Fibroblast of lung (primary cell): Measurements from ENCODE around the gene GLB1L. TPM values are rescaled to one million over a fixed set of nuclear protein-coding genes. Genes with fewer than 3 reads are reported as not detected.
"Not testable (repeated sequence)": the region's sequence is repeated elsewhere in the genome, so short reads cannot be mapped to it uniquely, and the experiment has no call there.

Experiments
- DNase-seq, 2 donors: peaks; one replicate each; pipeline versions ENCODE4 v3.0.0 to v3.0.0-alpha.2; 2010; ENCODE audit warnings: low read depth in 2 of 2
- H2AFZ ChIP-seq: 2 replicates; pipeline ENCODE4 v1.5.1; 2012; ENCODE audit warnings: low read length, control low read depth, inconsistent platforms
- H3K27ac ChIP-seq: 2 replicates; pipeline ENCODE4 v1.5.1; 2011; ENCODE audit warnings: low read length, control low read depth; ENCODE audit not compliant: insufficient read depth
- H3K27me3 ChIP-seq: 2 replicates; pipeline ENCODE4 v1.5.1; 2011; ENCODE audit warnings: mild to moderate bottlenecking, low read length; ENCODE audit not compliant: control insufficient read depth, insufficient read depth
- H3K36me3 ChIP-seq: 2 replicates; pipeline ENCODE4 v1.5.1; 2011; ENCODE audit warnings: low read length; ENCODE audit not compliant: control insufficient read depth, insufficient read depth
- H3K4me1 ChIP-seq: 2 replicates; pipeline ENCODE4 v1.5.1; 2011; ENCODE audit warnings: low read length; ENCODE audit not compliant: control insufficient read depth, insufficient read depth; ENCODE audit errors: extremely low read depth
- H3K4me2 ChIP-seq: 2 replicates; pipeline ENCODE4 v1.5.1; 2011; ENCODE audit warnings: low read length, control low read depth; ENCODE audit not compliant: insufficient read depth; ENCODE audit errors: extremely low read depth
- H3K4me3 ChIP-seq, 4 experiments: fragments of 200-600 bp in 1 of 4; sonication (generic) in 1 of 4; replicated peaks in 1 of 4; 2 replicates each; pipeline ENCODE4 v1.5.1; 2011 to 2016; ENCODE audit warnings: low read length in 4 of 4, low read depth in 3 of 4, mild to moderate bottlenecking in 3 of 4, control low read depth in 2 of 4, inconsistent platforms in 1 of 4, mixed read lengths in 1 of 4; ENCODE audit not compliant: insufficient read depth in 1 of 4; ENCODE audit errors: control extremely low read depth in 1 of 4
- H3K79me2 ChIP-seq: 2 replicates; pipeline ENCODE4 v1.5.1; 2012; ENCODE audit warnings: mild to moderate bottlenecking, low read length, inconsistent platforms; ENCODE audit not compliant: control insufficient read depth, insufficient read depth
- H3K9ac ChIP-seq: 2 replicates; pipeline ENCODE4 v1.5.1; 2011; ENCODE audit warnings: mild to moderate bottlenecking, low read length, control low read depth; ENCODE audit not compliant: insufficient read depth
- H3K9me3 ChIP-seq: 2 replicates; pipeline ENCODE4 v1.5.1; 2012; ENCODE audit warnings: low read depth, low read length; ENCODE audit not compliant: control insufficient read depth, insufficient read depth
- H4K20me1 ChIP-seq: 2 replicates; pipeline ENCODE4 v1.5.1; 2011; ENCODE audit warnings: low read length; ENCODE audit not compliant: control insufficient read depth, insufficient read depth; ENCODE audit errors: extremely low read depth
- EZH2 ChIP-seq: IDR thresholded peaks from 2 replicates; pipeline ENCODE4 v1.5.1; 2012; ENCODE audit warnings: low read length, control low read depth, mild to moderate bottlenecking; ENCODE audit errors: missing control alignments
- polyA plus RNA-seq, 2 donors: library from polyadenylated mRNA; depleted of rRNA in 1 of 2; stranded (reverse) in 1 of 2; unstranded in 1 of 2; fragments of >200 nt; gene quantifications; 2 replicates each; pipeline ENCODE4 v1.2.1, GENCODE V29; 2011 to 2012; ENCODE audit warnings: missing spikeins in 1 of 2
- total RNA-seq: library from RNA; depleted of rRNA; stranded (reverse); fragments of >200 nt; gene quantifications from 2 replicates; pipeline ENCODE4 v1.2.1, GENCODE V29; 2014
- TF ChIP-seq, protein P1 (sequence below), 2 donors: IDR thresholded peaks in 1 of 2; conservative IDR thresholded peaks in 1 of 2; 1 replicate in 1 of 2; 2 replicates in 1 of 2; pipeline ENCODE4 v1.5.1; 2011 to 2012; ENCODE audit warnings: low read length in 2 of 2, control low read depth in 1 of 2, inconsistent platforms in 1 of 2, low read depth in 1 of 2, mild to moderate bottlenecking in 1 of 2

The GLB1L gene
- total and polyA plus RNA-seq, 2 donors (not counting 1 experiment from before 2014, with no cell fraction given) = 12.8 to 28.2 TPM

DNA sequence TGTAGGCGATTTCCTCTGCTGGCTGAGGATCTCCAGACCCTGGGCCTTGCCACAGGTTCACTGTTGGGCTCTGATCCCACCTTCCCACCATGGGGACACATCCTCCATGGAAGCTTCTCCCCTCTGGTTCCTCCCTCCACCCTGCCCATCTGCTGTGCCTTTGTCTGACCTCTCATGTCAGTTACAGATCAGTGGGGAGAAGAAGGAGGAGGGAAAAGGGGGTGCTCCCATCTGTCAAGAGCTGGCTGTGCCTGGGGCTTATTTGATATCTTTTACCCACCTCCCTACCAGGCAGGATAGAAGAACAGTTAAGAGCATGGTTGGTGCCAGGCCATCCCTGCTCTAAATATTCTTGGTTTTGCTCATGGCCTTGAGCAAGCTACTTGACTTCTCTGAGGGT is 21.6 kb upstream of the GLB1L start:
- Histone ChIP-seq H3K4me3 (no peak overlapping the region), H3K9me3 (no peaks in the 10 kb centered on the region), H2AFZ (no peak overlapping the region), H3K4me2 (no peak overlapping the region), H3K36me3 (no peaks in the 10 kb centered on the region), H3K9ac (no peak overlapping the region), H3K79me2 (no peaks in the 10 kb centered on the region), H4K20me1 (no peaks in the 10 kb centered on the region), H3K27ac (no peak overlapping the region), H3K4me1 (no peaks in the 10 kb centered on the region), H3K27me3 (peaks cover 18% of the 10 kb centered on the region)
- TF ChIP-seq, protein P1, sequence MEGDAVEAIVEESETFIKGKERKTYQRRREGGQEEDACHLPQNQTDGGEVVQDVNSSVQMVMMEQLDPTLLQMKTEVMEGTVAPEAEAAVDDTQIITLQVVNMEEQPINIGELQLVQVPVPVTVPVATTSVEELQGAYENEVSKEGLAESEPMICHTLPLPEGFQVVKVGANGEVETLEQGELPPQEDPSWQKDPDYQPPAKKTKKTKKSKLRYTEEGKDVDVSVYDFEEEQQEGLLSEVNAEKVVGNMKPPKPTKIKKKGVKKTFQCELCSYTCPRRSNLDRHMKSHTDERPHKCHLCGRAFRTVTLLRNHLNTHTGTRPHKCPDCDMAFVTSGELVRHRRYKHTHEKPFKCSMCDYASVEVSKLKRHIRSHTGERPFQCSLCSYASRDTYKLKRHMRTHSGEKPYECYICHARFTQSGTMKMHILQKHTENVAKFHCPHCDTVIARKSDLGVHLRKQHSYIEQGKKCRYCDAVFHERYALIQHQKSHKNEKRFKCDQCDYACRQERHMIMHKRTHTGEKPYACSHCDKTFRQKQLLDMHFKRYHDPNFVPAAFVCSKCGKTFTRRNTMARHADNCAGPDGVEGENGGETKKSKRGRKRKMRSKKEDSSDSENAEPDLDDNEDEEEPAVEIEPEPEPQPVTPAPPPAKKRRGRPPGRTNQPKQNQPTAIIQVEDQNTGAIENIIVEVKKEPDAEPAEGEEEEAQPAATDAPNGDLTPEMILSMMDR (conservative IDR thresholded peaks at IDR 0.05 in 1 of 2, IDR thresholded peaks at IDR 0.05 in 1 of 2; ENCODE audit: low read depth in 1 of 2, low read length in 2 of 2) = no peak
- TF ChIP-seq EZH2 = no peak
- DNase-seq = no peak

DNA sequence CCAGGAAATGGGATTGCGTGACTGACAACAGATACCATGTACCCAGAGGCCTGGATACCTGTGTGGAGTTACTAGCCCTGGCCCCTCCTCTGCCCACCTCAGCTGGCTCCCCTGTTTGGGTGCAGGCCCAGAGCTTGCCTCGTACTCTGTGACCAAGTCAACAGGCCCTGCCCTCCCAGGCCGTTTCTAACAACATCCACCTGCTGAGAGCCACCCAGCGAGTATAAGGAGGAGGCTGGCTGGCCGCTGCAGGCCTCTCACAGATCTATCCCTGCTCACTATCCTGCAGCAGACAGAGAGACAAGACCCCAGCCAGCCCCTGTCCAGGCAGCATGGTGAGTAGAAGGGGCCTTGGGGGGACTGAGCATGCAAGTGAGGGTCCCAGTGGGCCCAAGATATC is 21.0 kb upstream of the GLB1L start:
- Histone ChIP-seq H4K20me1 (no peaks in the 10 kb centered on the region), H2AFZ (no peak overlapping the region), H3K4me3 (no peak overlapping the region), H3K27ac (no peak overlapping the region), H3K9ac (no peak overlapping the region), H3K4me2 (no peak overlapping the region), H3K36me3 (no peaks in the 10 kb centered on the region), H3K9me3 (no peaks in the 10 kb centered on the region), H3K4me1 (no peaks in the 10 kb centered on the region), H3K79me2 (no peaks in the 10 kb centered on the region), H3K27me3 (peaks cover 17% of the 10 kb centered on the region)
- TF ChIP-seq, protein P1 (conservative IDR thresholded peaks at IDR 0.05 in 1 of 2, IDR thresholded peaks at IDR 0.05 in 1 of 2; ENCODE audit: low read depth in 1 of 2, low read length in 2 of 2) = no peak
- TF ChIP-seq EZH2 = no peak
- DNase-seq = no peak

DNA sequence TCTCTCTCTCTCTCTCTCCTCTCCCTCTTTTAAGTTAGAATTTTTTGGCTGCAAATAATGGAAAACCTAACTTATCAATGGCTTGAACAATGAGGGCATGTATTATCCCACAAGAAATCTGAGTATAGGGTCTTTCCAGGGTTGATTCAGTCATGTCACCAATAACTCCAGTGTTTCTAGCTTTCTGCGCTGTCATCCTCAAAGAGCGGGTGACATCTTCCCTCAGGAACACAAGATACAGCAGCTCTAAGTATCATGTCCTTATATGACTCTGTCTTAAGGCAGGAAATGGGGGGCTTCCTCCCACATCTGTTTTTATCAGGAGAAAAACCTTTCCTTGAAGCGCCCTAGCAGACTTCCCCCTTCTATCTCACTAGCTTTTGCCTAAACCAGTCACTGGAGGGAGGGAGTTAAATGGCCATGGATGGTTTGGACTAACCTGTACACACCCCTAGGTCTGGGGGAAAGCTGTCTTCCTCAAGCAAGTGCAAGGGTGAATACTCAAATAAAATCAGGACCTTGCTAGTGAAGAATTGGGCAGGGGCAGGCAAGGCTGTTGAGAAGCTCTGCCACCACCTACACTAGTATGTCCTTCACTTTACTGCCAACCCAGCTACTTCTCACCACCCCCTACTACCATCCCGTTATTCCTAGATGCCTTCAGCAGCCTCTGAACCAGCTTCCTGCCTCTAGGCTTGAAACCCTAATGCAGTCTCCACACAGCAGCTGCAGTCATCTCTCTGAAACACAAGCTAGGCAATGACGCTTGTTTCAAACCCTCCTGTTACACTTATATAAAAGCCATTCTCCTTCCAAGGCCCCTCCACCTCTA is 16.0 kb upstream of the GLB1L start:
- no peak overlapping the region for H3K4me3 ChIP-seq
- H3K79me2 ChIP-seq = no peaks in the 10 kb centered on the region
- H3K36me3 ChIP-seq = no peaks in the 10 kb centered on the region
- H3K9me3 ChIP-seq = no peaks in the 10 kb centered on the region
- H3K27me3 ChIP-seq = peaks cover 12% of the 10 kb centered on the region
- no peaks in the 10 kb centered on the region for H3K4me1 ChIP-seq
- TF ChIP-seq, protein P1 (conservative IDR thresholded peaks at IDR 0.05 in 1 of 2, IDR thresholded peaks at IDR 0.05 in 1 of 2; ENCODE audit: low read depth in 1 of 2, low read length in 2 of 2) = no peak
- no peak for TF ChIP-seq EZH2
- no peak overlapping the region for H3K27ac ChIP-seq
- H3K4me2 ChIP-seq = no peak overlapping the region
- H3K9ac ChIP-seq = no peak overlapping the region
- no peaks in the 10 kb centered on the region for H4K20me1 ChIP-seq
- no peak for DNase-seq
- H2AFZ ChIP-seq = no peak overlapping the region

DNA sequence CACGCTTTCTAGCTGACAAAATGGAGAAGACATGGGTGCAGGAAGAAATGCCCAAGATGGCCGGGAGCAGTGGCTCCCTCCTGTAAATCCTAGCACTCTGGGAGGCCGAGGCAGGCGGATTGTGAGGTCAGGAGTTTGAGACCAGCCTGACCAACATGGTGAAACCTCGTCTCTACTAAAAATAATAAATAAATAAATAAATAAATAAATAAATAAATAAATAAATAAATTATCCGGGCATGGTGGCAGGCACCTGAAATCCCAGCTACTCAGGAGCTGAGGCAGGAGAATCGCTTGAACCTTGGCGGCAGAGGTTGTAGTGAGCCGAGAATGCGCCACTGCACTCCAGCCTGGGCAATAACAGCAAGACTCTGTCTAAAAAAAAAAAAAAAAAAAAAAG is 13.7 kb upstream of the GLB1L start:
- H3K36me3 ChIP-seq, H3K9ac ChIP-seq, H3K27ac ChIP-seq, H3K79me2 ChIP-seq, H2AFZ ChIP-seq, H3K4me1 ChIP-seq, H3K4me3 ChIP-seq, H4K20me1 ChIP-seq, H3K4me2 ChIP-seq, H3K9me3 ChIP-seq, DNase-seq: not testable (repeated sequence)
- peaks cover 17% of the 10 kb centered on the region for H3K27me3 ChIP-seq
